GM10266 (cell line): Measurements from ENCODE around the gene ELFN1.
"Not testable (repeated sequence)": the region's sequence is repeated elsewhere in the genome, so short reads cannot be mapped to it uniquely, and the experiment has no call there.

Experiments
- DNase-seq: peaks from one replicate; pipeline ENCODE4 v3.0.0; 2012; ENCODE audit errors: extremely low spot score
- CTCF ChIP-seq: IDR thresholded peaks from 2 replicates; pipeline ENCODE4 v1.5.1; 2012; ENCODE audit warnings: mild to moderate bottlenecking, low read depth; ENCODE audit not compliant: control insufficient read depth, insufficient read depth; ENCODE audit errors: missing control alignments

Gene ELFN1

GRCh38 chr7:1715331-1715625 is 45.2 kb downstream of the ELFN1 start:
- TF ChIP-seq CTCF: no peak
- no peak for DNase-seq

GRCh38 chr7:1715671-1716074 is 45.6 kb downstream of the ELFN1 start:
- DNase-seq: no peak
- TF ChIP-seq CTCF: no peak

- TF ChIP-seq CTCF: no peak
- no peak for DNase-seq
These were observed 46.4 kb downstream of the ELFN1 start for GRCh38 chr7:1716263-1717094.

- no peak for TF ChIP-seq CTCF
- DNase-seq: no peak
These were observed 47.0 kb downstream of the ELFN1 start for GRCh38 chr7:1717095-1717483.

- TF ChIP-seq CTCF: no peak
- DNase-seq: no peak
These were observed 48.0 kb downstream of the ELFN1 start for GRCh38 chr7:1717903-1718676.

GRCh38 chr7:1718850-1719249 is 48.8 kb downstream of the ELFN1 start:
- DNase-seq: not testable (repeated sequence)

- DNase-seq: not testable (repeated sequence)
These were observed 49.2 kb downstream of the ELFN1 start for GRCh38 chr7:1719256-1719655.

- no peak for DNase-seq
- TF ChIP-seq CTCF: no peak
These were observed 49.8 kb downstream of the ELFN1 start for GRCh38 chr7:1719913-1720312.
